Osteoblast (primary cell): ENCODE measurements around the gene KCNA2. TPM values are rescaled to one million over a fixed set of nuclear protein-coding genes. Genes with fewer than 3 reads are reported as not detected.

ENCODE experiments used
- DNase-seq: peaks from one replicate; pipeline ENCODE4 v3.0.0; 2011; ENCODE audit warnings: low spot score, mixed read lengths; ENCODE audit not compliant: insufficient read length; ENCODE audit errors: missing footprints
- H2AFZ ChIP-seq: 2 replicates; pipeline ENCODE4 v1.6.0; 2011; ENCODE audit warnings: mild to moderate bottlenecking, low read length
- H3K27ac ChIP-seq: 2 replicates; pipeline ENCODE4 v1.5.1; 2011; ENCODE audit warnings: mild to moderate bottlenecking, low read depth, low read length, moderate library complexity
- H3K27me3 ChIP-seq: 2 replicates; pipeline ENCODE4 v1.6.0; 2012; ENCODE audit warnings: mild to moderate bottlenecking, control low read depth, inconsistent platforms, low read length, moderate library complexity; ENCODE audit not compliant: insufficient read depth
- H3K36me3 ChIP-seq: 2 replicates; pipeline ENCODE4 v1.5.1; 2011; ENCODE audit warnings: mild to moderate bottlenecking, low read length, control low read depth, moderate library complexity; ENCODE audit not compliant: insufficient read depth
- H3K4me1 ChIP-seq: 2 replicates; pipeline ENCODE4 v1.5.1; 2011; ENCODE audit warnings: mild to moderate bottlenecking, low read length, control low read depth, moderate library complexity; ENCODE audit not compliant: insufficient read depth
- H3K4me2 ChIP-seq: 2 replicates; pipeline ENCODE4 v1.6.0; 2011; ENCODE audit warnings: mild to moderate bottlenecking, low read length; ENCODE audit not compliant: insufficient read depth
- H3K4me3 ChIP-seq: fragments of 200-600 bp; sonication (generic); 3 replicates; pipeline ENCODE4 v1.5.1; 2012; ENCODE audit warnings: mild to moderate bottlenecking, low read length, inconsistent platforms; ENCODE audit not compliant: insufficient read depth
- H3K79me2 ChIP-seq: 2 replicates; pipeline ENCODE4 v1.6.0; 2012; ENCODE audit warnings: mild to moderate bottlenecking, low read length, control low read depth, inconsistent platforms; ENCODE audit not compliant: insufficient read depth
- H3K9me3 ChIP-seq: 2 replicates; pipeline ENCODE4 v1.5.1; 2011; ENCODE audit warnings: low read depth, low read length, control low read depth
- H4K20me1 ChIP-seq: 2 replicates; pipeline ENCODE4 v1.6.0; 2012; ENCODE audit warnings: mild to moderate bottlenecking, low read length, control low read depth; ENCODE audit not compliant: insufficient read depth
- CTCF ChIP-seq: IDR thresholded peaks from 2 replicates; pipeline ENCODE4 v1.5.1; 2011; ENCODE audit warnings: mild to moderate bottlenecking, low read depth, low read length, moderate library complexity; ENCODE audit errors: extremely low read depth
- total RNA-seq: library from RNA; depleted of rRNA; stranded (reverse); fragments of >200 nt; gene quantifications from 2 replicates; pipeline ENCODE4 v1.2.3, GENCODE V29; 2012

Gene KCNA2
- total RNA-seq, 1 donor = not detected

DNA sequence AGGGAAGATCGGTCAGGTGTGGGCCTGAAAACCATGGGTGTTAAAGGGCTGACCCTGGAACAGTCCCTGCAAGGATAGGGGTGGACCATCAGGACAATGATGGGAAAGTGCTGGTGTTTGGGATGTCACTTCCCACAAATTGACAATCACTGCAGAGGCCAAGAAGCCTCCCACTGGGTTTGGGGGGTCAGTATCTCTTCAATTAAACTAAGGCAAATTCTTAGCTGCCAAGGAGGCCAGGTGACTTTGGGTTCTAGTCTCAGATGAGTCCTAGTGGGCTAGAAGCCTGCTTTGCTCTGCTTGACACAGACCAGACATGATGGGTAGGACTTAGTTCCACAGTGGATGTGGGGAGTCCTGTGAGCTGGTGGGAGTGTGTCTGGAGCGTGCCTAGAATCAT lies 29.3 kb upstream of the KCNA2 start:
- no peaks in the 10 kb centered on the region for H3K4me1 ChIP-seq
- H3K9me3 ChIP-seq = no peaks in the 10 kb centered on the region
- no peak overlapping the region for H3K4me2 ChIP-seq
- DNase-seq = no peak
- H3K27me3 ChIP-seq = no peaks in the 10 kb centered on the region
- no peak overlapping the region for H2AFZ ChIP-seq
- H4K20me1 ChIP-seq = no peaks in the 10 kb centered on the region
- TF ChIP-seq CTCF = no peak
- no peak overlapping the region for H3K27ac ChIP-seq
- H3K36me3 ChIP-seq = no peaks in the 10 kb centered on the region
- H3K79me2 ChIP-seq = no peaks in the 10 kb centered on the region
- no peak overlapping the region for H3K4me3 ChIP-seq

- Histone ChIP-seq H3K4me1 (no peaks in the 10 kb centered on the region), H3K27ac (no peak overlapping the region), H3K4me2 (no peak overlapping the region), H3K9me3 (no peaks in the 10 kb centered on the region), H3K79me2 (no peaks in the 10 kb centered on the region), H2AFZ (no peak overlapping the region), H4K20me1 (no peaks in the 10 kb centered on the region), H3K27me3 (no peaks in the 10 kb centered on the region), H3K36me3 (no peaks in the 10 kb centered on the region), H3K4me3 (no peak overlapping the region)
- DNase-seq = peak; percentile 88
- TF ChIP-seq CTCF = no peak
These were observed 28.5 kb upstream of the KCNA2 start for GRCh38 chr1:110634455-110635311.

- H3K27me3 ChIP-seq = no peaks in the 10 kb centered on the region
- TF ChIP-seq CTCF = no peak
- no peak overlapping the region for H3K4me3 ChIP-seq
- no peak overlapping the region for H3K27ac ChIP-seq
- no peak overlapping the region for H2AFZ ChIP-seq
- H3K36me3 ChIP-seq = no peaks in the 10 kb centered on the region
- no peaks in the 10 kb centered on the region for H3K79me2 ChIP-seq
- no peaks in the 10 kb centered on the region for H3K9me3 ChIP-seq
- no peak overlapping the region for H3K4me2 ChIP-seq
- no peak for DNase-seq
- no peaks in the 10 kb centered on the region for H3K4me1 ChIP-seq
- no peaks in the 10 kb centered on the region for H4K20me1 ChIP-seq
These were observed 27.9 kb upstream of the KCNA2 start for GRCh38 chr1:110634086-110634454.

DNA sequence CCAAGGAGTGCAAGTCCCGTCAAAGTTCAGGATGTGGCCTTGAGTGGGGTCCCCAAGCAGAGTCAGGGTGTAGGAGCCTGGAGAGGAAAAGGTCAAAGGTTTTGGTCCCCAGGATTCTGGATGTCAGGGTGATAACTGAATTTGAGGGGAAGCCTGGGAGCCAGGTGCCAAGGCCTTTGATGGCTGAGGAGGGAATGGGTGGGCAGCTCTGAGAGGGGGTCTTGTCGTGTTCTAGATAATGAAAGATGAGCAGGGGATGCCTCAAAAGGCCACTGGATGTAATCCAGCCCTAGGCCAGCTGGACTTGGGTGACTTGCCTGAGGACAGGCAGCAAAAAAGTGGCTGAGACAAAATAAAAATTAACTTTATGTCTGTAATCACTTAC lies 27.5 kb upstream of the KCNA2 start:
- DNase-seq = no peak
- Histone ChIP-seq H3K4me2 (no peak overlapping the region), H3K9me3 (no peaks in the 10 kb centered on the region), H2AFZ (no peak overlapping the region), H3K79me2 (no peaks in the 10 kb centered on the region), H3K36me3 (no peaks in the 10 kb centered on the region), H4K20me1 (no peaks in the 10 kb centered on the region), H3K27me3 (no peaks in the 10 kb centered on the region), H3K4me1 (no peaks in the 10 kb centered on the region), H3K27ac (no peak overlapping the region), H3K4me3 (no peak overlapping the region)
- no peak for TF ChIP-seq CTCF
